Activated CD4-positive, alpha-beta memory T cell treated with anti-CD3 and anti-CD28 coated beads for 36 hours (primary cell): ENCODE results near the gene POU3F2. TPM values are rescaled to one million over a fixed set of nuclear protein-coding genes. Genes with fewer than 3 reads are reported as not detected.

Experiments
- CTCF ChIA-PET: fragments of 350-600 bp; sonication (Branson Sonifier 250); formaldehyde crosslinking; loops from one replicate; lab custom pipeline; 2021; ENCODE audit warnings: antibody characterized with exemption, inconsistent platforms; lab: Charles Lee
- POLR2A ChIA-PET: fragments of 350-600 bp; sonication (Branson Sonifier 250); formaldehyde crosslinking; loops from one replicate; lab custom pipeline; 2021; ENCODE audit warnings: antibody characterized with exemption; lab: Charles Lee
- DNase-seq: peaks from one replicate; pipeline ENCODE4 v3.0.0-alpha.2; 2020
- H3K27ac Mint-ChIP-seq: one replicate; pipeline ENCODE4 v1.8.0; 2021; ENCODE audit warnings: mixed read lengths
- H3K27me3 Mint-ChIP-seq: one replicate; pipeline ENCODE4 v1.8.0; 2021; ENCODE audit warnings: mixed read lengths
- H3K36me3 Mint-ChIP-seq: one replicate; pipeline ENCODE4 v1.8.0; 2021; ENCODE audit warnings: mixed read lengths
- H3K4me1 Mint-ChIP-seq: one replicate; pipeline ENCODE4 v1.8.0; 2021; ENCODE audit warnings: low read depth, mixed read lengths
- H3K4me3 Mint-ChIP-seq: one replicate; pipeline ENCODE4 v1.8.0; 2021; ENCODE audit warnings: mild to moderate bottlenecking, mixed read lengths
- H3K9me3 Mint-ChIP-seq: one replicate; pipeline ENCODE4 v1.8.0; 2021; ENCODE audit warnings: mixed read lengths
- intact Hi-C: fragments of 100-400 bp; cut with micrococcal nuclease; formaldehyde crosslinking; loops from one replicate; pipeline ENCODE4 v1.15.1; 2023
- total RNA-seq, 2 experiments: library from RNA; stranded (reverse); gene quantifications; one replicate each; pipeline ENCODE4 v1.2.3, GENCODE V29; 2021

The POU3F2 gene
- total RNA-seq, 2 experiments from 2014 or later = not detected

DNA sequence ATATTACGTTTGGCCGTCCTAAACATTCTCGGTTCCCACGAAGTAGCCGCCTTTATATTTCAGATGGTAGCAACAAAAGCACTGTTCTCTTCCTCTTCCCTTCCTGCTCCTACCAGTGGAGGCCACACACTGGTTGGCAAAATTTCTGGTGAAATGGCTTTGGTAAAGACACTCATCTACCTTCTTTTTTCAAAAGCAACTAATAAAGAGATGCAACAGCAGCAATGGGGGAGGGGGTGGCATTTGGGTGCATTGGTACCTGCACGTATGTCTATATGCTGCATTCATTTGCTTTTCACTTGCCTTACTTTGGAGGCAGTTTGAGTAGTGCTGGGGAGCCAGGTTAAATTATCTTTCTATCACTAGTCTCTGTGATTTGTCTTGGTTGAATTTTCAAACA, 6.0 kb downstream of the POU3F2 start:
- Mint-ChIP-seq H3K4me3 (no peak overlapping the region), H3K27ac (no peak overlapping the region), H3K36me3 (no peaks in the 10 kb centered on the region), H3K9me3 (no peaks in the 10 kb centered on the region), H3K4me1 (peaks cover 24% of the 10 kb centered on the region), H3K27me3 (peaks cover 72% of the 10 kb centered on the region)
- ChIA-PET CTCF (no interaction called here), POLR2A (no interaction called here)
- intact Hi-C loops = no loop called here
- DNase-seq = no peak

DNA sequence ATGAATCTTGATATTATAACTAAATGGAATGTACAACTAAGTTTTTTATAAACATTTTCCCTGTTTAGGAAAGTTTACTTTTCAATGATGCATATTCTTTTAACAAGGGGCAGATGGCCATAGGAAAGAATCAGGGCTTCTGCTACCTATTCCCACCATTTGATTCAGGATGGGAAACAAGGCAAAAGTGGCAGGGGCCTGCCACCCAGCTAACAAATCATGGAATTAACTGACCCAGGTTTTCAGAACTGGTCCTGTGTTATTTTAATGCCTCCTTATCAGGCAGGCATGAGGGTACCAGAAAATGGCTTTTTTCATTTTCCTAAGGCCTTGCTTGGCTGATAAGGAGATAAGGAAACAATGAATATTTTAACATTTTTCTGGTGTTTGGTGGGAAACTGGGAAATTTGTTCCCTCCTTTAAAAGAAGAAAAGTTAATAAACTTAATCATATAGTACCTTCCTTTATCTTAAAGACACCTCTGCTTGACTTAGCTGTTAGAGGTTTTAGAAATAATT, 6.7 kb downstream of the POU3F2 start:
- intact Hi-C loops = no loop called here
- DNase-seq = no peak
- ChIA-PET CTCF (no interaction called here), POLR2A (no interaction called here)
- H3K27me3 Mint-ChIP-seq = peaks cover 73% of the 10 kb centered on the region
- no peak overlapping the region for H3K4me3 Mint-ChIP-seq
- H3K36me3 Mint-ChIP-seq = no peaks in the 10 kb centered on the region
- H3K27ac Mint-ChIP-seq = no peak overlapping the region
- peaks cover 26% of the 10 kb centered on the region for H3K4me1 Mint-ChIP-seq
- no peaks in the 10 kb centered on the region for H3K9me3 Mint-ChIP-seq

DNA sequence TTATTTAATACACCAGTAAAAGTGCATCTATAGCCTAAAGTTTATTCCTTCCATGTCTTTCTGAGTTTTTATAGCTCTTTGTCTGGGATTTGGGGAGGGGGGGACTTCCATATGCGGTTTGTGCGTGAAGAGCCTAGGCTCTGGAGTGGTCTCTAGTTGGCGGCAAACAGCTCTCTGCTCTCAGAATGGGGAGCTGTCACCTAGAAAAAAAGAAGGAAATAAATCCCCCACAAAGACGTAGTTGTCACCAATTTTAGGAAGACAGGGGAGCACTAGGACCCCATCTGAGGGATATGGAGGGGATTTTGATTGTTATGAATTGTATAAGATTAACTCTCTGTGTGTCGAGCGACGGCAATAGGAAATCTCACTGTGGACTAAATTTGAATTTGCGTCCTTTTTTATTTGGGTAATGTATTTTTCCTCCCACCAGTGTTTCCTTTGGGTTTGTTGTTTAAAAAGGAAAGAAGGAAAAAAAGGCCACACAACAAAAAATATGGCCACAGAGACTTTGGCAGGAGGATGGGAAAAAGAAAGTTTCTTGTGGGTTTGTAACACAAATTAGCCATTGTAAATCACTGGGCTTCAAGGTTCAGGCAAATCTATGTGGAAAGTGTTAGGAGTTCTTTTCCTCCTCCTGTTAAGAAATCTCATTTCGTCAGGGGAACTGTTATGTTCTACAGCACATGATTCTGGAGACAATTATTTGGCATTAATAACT, 7.4 kb downstream of the POU3F2 start:
- Mint-ChIP-seq H3K4me1 (peaks cover 23% of the 10 kb centered on the region), H3K27me3 (peaks cover 74% of the 10 kb centered on the region), H3K4me3 (no peak overlapping the region), H3K36me3 (no peaks in the 10 kb centered on the region), H3K27ac (no peak overlapping the region), H3K9me3 (no peaks in the 10 kb centered on the region)
- no peak for DNase-seq
- CTCF ChIA-PET = no interaction called here
- POLR2A ChIA-PET = no interaction called here
- intact Hi-C loops = no loop called here

DNA sequence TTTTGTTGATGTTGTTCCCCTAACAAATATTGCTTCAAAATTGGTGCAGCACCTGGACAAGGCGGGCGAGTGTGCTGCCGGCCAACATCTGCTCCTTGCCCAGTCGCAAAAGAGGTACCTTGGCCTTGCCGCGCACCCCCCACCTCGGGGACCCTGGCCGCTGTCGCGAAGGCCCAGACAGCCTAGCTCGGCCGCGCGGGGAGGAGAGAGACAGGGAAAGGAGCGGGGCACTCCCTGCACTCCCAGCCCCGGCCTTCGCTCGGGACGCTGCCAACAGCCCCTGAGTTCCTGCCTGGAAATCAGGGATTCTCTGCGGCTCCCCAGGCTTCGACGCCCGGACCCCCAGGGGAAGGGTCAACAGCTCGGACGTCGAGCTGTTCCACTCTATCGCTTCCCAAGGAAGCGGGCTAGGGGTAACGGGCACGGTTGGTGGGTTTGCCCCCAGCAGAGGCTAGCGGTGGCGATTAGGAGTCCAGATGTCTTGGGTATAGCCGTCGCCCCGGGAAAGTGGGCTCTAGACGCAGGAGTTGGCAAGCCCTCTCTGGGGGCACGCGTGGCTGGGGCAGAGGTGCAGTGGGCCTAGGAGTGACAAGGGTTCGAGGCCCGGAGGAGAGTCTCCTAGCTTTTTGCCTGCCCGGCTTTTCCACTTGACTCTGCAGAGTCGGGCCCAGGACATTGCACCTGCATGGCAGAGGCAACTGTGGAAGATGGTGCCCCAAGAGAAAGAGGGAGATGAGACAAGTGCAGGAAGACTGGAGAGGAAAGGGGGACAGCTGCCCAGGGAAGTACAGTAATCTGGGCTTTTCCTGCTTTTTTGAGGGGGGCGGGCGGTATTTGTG, 8.2 kb downstream of the POU3F2 start:
- Mint-ChIP-seq H3K27me3 (peaks cover 75% of the 10 kb centered on the region), H3K9me3 (no peaks in the 10 kb centered on the region), H3K36me3 (no peaks in the 10 kb centered on the region), H3K4me3 (no peak overlapping the region), H3K27ac (no peak overlapping the region), H3K4me1 (peaks cover 25% of the 10 kb centered on the region)
- intact Hi-C loops = no loop called here
- POLR2A ChIA-PET = no interaction called here
- CTCF ChIA-PET = interaction anchor here (1.4 kb wide), 1 partner anchor 12 kb away, joined by 3 read pairs; no protein-coding TSS in a partner anchor
- no peak for DNase-seq

DNA sequence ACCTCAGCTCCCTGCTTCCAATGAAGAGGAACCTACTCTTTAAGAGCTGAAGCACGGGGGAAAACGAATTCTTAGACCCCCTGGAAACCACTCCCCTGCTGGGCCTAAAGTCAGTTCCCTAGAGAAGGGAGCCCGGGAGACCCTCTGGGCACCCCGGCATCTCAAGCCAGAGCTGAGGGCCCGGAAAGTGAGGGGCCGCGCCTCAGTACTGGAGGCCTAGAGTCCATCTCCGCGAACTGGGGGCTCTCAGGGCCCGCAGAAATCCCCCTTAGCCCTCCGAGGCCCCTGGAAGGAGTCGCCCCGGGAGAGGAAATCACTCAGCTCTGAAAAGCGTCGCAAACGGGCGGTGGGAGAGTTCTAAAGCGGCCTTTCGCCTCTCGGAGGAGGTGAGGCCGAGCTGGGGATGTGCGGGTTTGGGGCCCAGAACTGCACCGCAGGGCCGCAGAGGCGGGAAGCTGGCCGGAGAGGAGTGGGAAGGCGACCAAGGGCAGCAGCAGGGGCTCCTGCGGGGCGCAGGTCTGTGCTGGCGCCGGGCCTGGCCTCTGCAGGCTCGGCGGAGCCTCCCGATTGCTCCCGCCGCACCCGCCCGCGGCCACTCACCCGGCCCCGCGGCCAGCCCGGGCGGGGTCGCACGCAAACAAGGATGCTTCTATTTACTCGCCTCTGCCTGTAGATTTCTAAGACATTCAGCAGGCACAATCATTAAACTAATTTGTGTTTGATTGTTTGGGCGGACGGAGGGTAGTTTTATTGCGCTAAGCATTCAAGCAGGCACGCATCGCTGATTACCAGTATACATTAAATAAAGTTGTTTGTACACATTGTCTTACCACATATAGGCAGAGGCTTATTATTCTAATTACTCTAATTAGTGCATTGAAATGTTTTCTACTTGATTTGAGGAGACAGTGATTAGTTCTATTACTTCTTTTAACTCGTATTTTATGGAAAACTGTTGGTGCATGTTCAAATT, 9.2 kb downstream of the POU3F2 start:
- H3K4me1 Mint-ChIP-seq = peaks cover 25% of the 10 kb centered on the region
- H3K27me3 Mint-ChIP-seq = peaks cover 71% of the 10 kb centered on the region
- DNase-seq = no peak
- no peaks in the 10 kb centered on the region for H3K36me3 Mint-ChIP-seq
- intact Hi-C loops = loop anchor here (2.0 kb wide), 2 partner anchors 15 to 275 kb away; no protein-coding TSS in a partner anchor
- H3K9me3 Mint-ChIP-seq = no peaks in the 10 kb centered on the region
- POLR2A ChIA-PET = no interaction called here
- H3K4me3 Mint-ChIP-seq = no peak overlapping the region
- CTCF ChIA-PET = interaction anchor here (1.4 kb wide), 1 partner anchor 13 kb away, joined by 3 read pairs; no protein-coding TSS in a partner anchor
- H3K27ac Mint-ChIP-seq = no peak overlapping the region

DNA sequence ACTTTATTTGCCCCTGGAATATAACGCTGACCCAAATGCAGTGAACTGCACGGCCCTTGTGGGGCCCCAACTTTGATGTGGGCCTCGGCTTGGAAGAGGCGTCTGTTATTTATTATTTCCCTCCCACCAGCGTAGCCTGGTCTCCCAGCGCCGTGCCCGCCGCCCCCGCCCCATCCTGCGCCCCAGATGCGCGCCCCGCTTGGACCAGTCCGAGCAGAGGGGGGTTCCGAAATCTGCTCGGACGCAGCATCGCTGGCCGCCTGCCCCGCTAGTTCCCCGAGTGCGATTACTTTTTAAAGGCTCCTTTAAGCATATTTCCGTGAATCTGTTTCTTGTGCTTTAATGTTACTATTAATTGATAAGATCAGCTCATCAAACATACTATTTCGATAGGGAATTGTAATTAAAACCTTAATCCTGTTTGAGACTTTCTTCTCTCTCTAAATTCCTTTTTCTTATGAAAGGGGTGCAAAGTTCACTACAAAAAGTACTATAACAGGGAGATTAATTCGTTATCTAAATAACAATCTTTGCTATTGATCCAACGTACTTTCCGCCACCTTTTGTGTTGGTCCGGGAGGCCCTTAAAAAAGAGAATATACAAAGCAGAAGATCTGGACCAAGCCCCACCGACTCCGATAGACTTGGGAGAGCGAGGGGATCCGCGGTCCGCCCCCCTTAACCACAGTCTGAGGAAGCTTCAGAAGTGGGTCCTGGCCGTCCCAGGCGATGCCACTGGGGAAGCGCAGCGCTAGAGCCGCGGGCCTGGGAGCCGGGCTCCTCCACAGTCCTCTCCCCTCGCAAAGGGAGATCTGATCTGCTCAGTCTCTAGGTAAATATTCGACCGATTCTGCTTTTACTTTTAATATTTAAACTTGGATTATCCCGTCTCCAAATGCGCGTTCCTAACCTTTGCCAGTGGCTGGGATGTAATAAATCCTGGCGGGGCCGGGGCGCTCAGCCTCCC, 10.2 kb downstream of the POU3F2 start:
- H3K27me3 Mint-ChIP-seq = peaks cover 75% of the 10 kb centered on the region
- CTCF ChIA-PET = interaction anchor here (0.8 to 1.4 kb wide), 5 partner anchors 8 to 1351 kb away, joined by 3 to 7 read pairs (median 4); no protein-coding TSS in a partner anchor
- H3K4me3 Mint-ChIP-seq = no peak overlapping the region
- H3K36me3 Mint-ChIP-seq = no peaks in the 10 kb centered on the region
- DNase-seq = no peak
- peaks cover 25% of the 10 kb centered on the region for H3K4me1 Mint-ChIP-seq
- H3K9me3 Mint-ChIP-seq = no peaks in the 10 kb centered on the region
- POLR2A ChIA-PET = no interaction called here
- no peak overlapping the region for H3K27ac Mint-ChIP-seq
- intact Hi-C loops = loop anchor here (1.0 to 2.0 kb wide), 5 partner anchors 11 to 1347 kb away; no protein-coding TSS in a partner anchor

DNA sequence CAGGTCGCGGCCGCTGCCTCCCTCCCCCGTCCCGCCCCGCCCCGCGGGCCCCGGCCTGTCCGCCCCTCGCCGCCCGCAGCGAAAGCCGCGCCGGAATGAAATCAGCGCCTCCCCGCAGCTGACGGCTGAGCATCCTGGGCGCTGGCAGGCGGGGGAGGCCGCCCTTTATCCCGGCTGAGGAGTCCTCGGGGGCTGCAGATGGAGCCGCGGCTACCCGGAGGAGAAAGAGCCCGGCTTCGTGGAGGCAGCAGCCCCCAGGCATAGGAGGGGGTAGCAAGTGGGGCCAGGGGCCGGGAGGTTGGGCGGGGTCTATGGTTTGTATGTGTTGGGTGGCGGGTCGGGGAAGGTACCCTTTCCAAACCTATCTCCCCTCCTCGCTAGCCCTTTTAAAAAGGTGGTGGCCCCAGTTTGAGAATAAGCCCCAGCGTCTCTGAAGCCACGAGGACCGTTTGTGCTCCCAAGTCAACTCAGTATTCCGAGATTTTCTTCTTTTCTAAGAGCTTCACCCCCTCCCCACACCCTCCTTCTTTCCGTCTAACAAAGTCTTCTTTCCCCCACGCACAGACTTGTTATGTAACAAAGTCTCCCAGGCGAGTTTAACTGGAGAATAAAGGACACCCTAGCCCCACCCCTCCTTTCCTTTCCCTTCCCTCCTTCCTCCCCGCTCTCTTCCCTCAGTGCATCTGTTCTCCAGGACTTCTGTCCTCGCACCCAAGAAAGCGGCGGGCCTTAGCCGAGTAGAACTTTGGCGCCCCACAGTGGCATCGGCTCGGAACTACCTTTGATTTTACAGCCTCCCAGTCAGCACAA, 11.0 kb downstream of the POU3F2 start:
- ChIA-PET POLR2A (no interaction called here), CTCF (interaction anchor here (0.6 to 1.4 kb wide), 9 partner anchors 9 to 1352 kb away, joined by 3 to 8 read pairs (median 4); partner anchors contain the start of gene POU3F2)
- intact Hi-C loops = loop anchor here (1.0 to 2.0 kb wide), 6 partner anchors 12 to 1777 kb away; no protein-coding TSS in a partner anchor
- H3K36me3 Mint-ChIP-seq = no peaks in the 10 kb centered on the region
- DNase-seq = peak; percentile 80
- peaks cover 25% of the 10 kb centered on the region for H3K4me1 Mint-ChIP-seq
- H3K4me3 Mint-ChIP-seq = peak overlapping the region; percentile 31
- H3K9me3 Mint-ChIP-seq = no peaks in the 10 kb centered on the region
- no peak overlapping the region for H3K27ac Mint-ChIP-seq
- H3K27me3 Mint-ChIP-seq = peaks cover 74% of the 10 kb centered on the region

DNA sequence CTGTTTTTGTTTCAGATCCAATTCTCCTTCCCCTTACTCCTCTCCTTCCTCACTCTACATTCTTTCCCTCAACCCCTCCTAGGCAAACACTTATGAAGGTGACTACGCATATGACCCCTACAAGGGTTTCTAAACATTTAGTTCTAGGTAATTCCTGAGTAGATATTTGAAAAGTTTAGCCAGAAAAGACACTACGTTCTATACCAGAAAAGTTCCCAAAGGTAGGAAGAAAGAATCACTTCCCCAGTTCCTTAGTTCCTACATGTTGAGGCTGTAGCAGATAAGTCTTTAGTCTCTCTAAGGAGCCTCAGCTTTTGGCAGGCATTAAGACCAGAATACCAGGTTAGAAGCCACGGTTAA, 11.6 kb downstream of the POU3F2 start:
- ChIA-PET CTCF (interaction anchor here (1.0 to 1.4 kb wide), 4 partner anchors 9 to 1349 kb away, joined by 3 to 8 read pairs (median 6); no protein-coding TSS in a partner anchor), POLR2A (no interaction called here)
- no peaks in the 10 kb centered on the region for H3K9me3 Mint-ChIP-seq
- H3K27me3 Mint-ChIP-seq = peaks cover 72% of the 10 kb centered on the region
- no peak overlapping the region for H3K27ac Mint-ChIP-seq
- intact Hi-C loops = loop anchor here (2.0 kb wide), 1 partner anchor 1777 kb away; no protein-coding TSS in a partner anchor
- H3K36me3 Mint-ChIP-seq = no peaks in the 10 kb centered on the region
- no peak for DNase-seq
- peaks cover 25% of the 10 kb centered on the region for H3K4me1 Mint-ChIP-seq
- peak overlapping the region; percentile 31 for H3K4me3 Mint-ChIP-seq

DNA sequence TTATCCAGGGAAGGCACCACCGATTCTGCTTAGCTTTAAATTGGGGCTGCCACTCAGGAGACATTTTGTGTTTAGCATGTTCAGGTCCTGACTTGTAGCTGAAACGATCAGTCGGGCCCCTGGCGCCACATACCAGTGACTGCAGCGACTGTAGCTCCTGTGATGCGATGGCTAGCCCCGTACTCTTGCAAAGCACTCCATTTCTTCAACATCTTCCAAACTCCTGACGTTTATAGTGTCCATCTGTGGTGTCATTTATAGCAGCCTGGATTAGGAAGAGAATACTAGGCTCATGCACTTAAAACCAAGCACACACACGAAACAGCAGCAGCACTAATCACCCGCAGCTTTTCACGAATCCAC, 13.0 kb downstream of the POU3F2 start:
- Mint-ChIP-seq H3K4me1 (peaks cover 25% of the 10 kb centered on the region), H3K36me3 (no peaks in the 10 kb centered on the region), H3K27me3 (peaks cover 65% of the 10 kb centered on the region), H3K9me3 (no peaks in the 10 kb centered on the region), H3K27ac (no peak overlapping the region), H3K4me3 (no peak overlapping the region)
- ChIA-PET CTCF (interaction anchor here (1.5 kb wide), 1 partner anchor 14 kb away, joined by 5 read pairs; no protein-coding TSS in a partner anchor), POLR2A (no interaction called here)
- intact Hi-C loops = loop anchor here (2.0 kb wide), 1 partner anchor 1779 kb away; no protein-coding TSS in a partner anchor
- DNase-seq = no peak
